GM18873 (cell line): Measurements from ENCODE around the gene GPR141.

ENCODE experiments used
- ATAC-seq: cut with Tn5 transposase; IDR thresholded peaks from one replicate; pipeline ENCODE4 v1.9.1; 2021; ENCODE audit warnings: mild to moderate bottlenecking, moderate library complexity, moderate number of reproducible peaks; ENCODE audit not compliant: unreplicated experiment, low FRiP score

The GPR141 gene

DNA sequence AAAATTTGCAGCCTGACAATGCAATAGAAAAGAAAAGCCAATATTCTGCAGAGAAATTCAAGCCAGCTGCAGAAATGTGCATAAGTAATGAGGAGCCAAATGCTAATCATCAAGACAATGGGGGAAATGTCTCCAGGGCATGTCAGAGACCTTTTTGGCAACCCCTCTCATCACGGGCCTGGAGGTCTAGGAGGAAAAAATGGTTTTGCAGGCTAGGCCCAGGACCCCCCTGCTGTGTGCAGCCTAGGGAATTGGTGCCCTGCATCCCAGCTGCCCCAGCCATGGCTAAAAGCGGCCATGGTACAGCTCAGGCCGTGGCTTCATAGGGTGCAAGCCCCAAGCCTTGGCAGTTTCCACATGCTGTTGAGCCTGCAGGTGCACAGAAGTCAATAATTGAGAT lies 92.4 kb downstream of the GPR141 start:
- ATAC-seq, result no peak

DNA sequence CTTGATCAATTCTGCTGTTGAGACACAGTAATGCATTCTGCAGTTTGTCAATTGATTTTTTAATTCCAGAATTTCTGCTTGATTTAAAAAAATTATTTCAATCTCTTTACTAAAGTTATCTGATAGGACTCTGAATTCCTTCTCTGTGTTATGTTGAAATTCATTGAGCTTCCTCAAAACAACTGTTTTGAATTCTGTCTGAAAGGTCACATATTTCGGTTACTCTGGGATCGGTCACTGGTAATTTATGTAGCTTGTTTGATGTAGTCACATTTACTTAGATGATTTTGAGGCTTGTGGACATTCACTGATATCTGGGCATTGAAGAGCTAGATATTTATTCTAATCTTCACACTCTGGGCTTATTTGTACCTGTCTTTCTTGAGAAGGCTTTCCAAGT lies 97.6 kb downstream of the GPR141 start:
- no peak for ATAC-seq

DNA sequence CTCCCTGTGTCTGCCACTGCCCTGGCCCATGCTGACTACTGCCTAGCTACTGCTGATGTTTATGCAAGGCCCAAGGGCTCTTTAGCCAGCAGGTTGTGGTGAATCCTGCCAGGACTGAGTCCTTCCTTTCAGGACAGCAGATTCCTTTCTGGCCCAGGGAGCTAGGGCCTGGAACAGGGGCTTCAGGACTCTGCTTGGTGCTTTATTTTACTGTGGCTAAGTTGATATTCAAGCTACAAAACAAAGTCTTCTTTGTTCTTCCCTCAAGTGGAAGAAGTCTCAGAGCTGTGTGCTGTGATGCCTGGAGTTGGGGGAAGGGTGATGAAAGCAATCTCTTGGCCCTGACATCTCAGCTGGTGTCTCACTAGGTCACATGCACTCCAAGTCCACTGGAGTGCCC lies 98.6 kb downstream of the GPR141 start:
- no peak for ATAC-seq

DNA sequence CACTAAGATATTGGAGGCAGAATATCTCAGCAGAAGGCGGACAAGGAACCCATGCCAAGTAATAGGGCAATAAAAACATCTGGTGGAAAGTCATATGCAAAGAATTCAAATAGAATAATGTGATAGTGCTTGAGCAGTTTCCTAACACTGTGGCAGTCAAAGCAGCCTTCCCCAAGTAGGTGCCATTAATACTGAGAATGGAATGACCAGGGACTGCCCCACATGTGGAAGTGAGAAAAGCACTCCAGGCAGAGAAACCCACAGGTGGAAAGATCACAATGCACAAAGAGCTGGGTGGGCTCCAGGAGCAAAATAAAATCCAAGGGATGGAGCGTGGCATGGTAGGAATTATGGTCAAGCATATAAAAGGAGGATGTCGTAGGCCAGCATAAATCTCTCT lies 100.4 kb downstream of the GPR141 start:
- no peak for ATAC-seq

DNA sequence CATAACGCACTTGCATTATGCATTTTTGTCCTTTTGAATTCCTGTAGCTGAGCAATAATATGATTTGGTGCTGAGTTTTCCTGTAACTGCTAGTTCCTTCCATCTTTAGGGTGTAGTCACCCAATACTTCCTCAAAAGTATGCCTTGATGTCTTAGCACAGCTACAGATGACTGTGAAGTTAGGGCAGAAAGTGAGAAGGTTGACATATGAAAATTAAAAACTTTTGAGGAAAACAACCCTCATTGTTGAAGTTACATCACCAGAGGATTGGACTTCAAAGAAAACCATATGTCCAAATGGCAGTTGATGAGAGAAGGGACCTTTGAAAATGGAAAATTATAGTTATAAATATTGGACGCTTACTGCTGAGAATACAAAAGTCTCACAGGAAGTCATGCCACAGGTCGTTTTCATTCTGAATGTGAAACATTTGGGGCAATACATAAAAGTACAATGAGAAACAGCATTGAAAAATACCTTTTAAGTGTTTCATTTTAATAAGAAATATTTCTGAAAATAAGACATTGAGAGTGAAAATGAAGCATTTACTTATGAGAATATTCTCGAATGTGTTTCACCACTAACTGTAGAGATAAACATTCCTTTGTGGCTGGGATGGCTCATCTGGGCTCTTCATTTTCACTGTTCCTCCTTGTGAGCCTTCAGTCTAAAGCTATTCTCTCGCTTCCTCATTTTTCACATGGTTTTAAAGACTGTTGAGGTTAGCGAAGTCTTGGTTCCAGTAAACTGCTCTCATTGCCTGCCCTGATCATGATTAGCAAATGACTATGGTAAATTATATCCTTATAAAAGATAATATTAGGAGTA lies 103.4 kb downstream of the GPR141 start:
- ATAC-seq, result peak; percentile 79
